DMS 273 treated with DMSO at 0.1 percent for 48 hours (cell line): Measurements from ENCODE around the gene PNPO.

Experiments
- DNase-seq: peaks from one replicate; lab custom pipeline; 2025; lab: John Stamatoyannopoulos, UW

Gene PNPO

DNA sequence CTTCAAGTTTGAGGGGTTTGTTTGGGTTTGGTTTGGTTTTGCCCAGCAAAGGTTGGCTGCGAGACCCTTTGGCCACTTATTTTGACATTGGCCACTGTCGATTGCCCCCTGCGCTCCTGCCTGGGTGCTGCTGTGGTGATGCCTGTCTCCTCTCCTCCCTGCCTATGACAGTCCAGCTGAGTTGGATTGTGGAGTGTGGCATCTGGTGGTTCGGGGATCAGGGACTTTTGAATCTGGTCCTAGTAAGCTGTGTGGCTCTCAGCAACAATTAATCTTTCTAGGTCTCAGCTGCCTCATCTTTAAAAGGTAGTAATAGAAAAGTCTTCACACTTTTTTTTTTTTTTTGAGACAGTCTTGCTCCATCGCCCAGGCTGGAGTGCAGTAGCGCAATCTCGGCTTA lies 56.7 kb downstream of the PNPO start:
- no peak for DNase-seq
